Parathyroid adenoma (tissue), 2 donors: ENCODE measurements around the gene VWA1.
"Not testable (repeated sequence)": the region's sequence is repeated elsewhere in the genome, so short reads cannot be mapped to it uniquely, and the experiment has no call there.

ENCODE experiments used
- H2AFZ ChIP-seq: fragments of 300-600 bp; sonication (generic); one replicate; pipeline ENCODE4 v1.7.0; 2017; ENCODE audit warnings: antibody characterized with exemption, mild to moderate bottlenecking
- H3K27ac ChIP-seq: fragments of 300-600 bp; sonication (generic); one replicate; pipeline ENCODE4 v1.7.0; 2017
- H3K27me3 ChIP-seq: fragments of 300-600 bp; sonication (generic); one replicate; pipeline ENCODE4 v1.7.0; 2017; ENCODE audit warnings: low read length; ENCODE audit not compliant: control insufficient read depth, insufficient read depth
- H3K36me3 ChIP-seq: fragments of 300-600 bp; sonication (generic); one replicate; pipeline ENCODE4 v1.7.0; 2017; ENCODE audit warnings: low read length; ENCODE audit not compliant: control insufficient read depth, insufficient read depth
- H3K4me1 ChIP-seq: fragments of 300-600 bp; sonication (generic); one replicate; pipeline ENCODE4 v1.7.0; 2017; ENCODE audit warnings: control low read depth
- H3K4me2 ChIP-seq: fragments of 300-600 bp; sonication (generic); one replicate; pipeline ENCODE4 v1.7.0; 2017; ENCODE audit warnings: low read length
- H3K4me3 ChIP-seq: fragments of 300-600 bp; sonication (generic); one replicate; pipeline ENCODE4 v1.7.0; 2017; ENCODE audit warnings: low read depth, low read length
- H3K79me2 ChIP-seq: fragments of 300-600 bp; sonication (generic); one replicate; pipeline ENCODE4 v1.7.0; 2017; ENCODE audit warnings: control low read depth
- H3K9ac ChIP-seq: fragments of 300-600 bp; sonication (generic); one replicate; pipeline ENCODE4 v1.7.0; 2017; ENCODE audit warnings: mild to moderate bottlenecking
- H3K9me3 ChIP-seq: fragments of 300-600 bp; sonication (generic); one replicate; pipeline ENCODE4 v1.7.0; 2017; ENCODE audit warnings: low read length; ENCODE audit not compliant: control insufficient read depth
- TF ChIP-seq, protein P1 (sequence below): fragments of 300-600 bp; sonication (generic); IDR thresholded peaks from one replicate; pipeline ENCODE4 v1.7.0; 2017; ENCODE audit warnings: antibody characterized with exemption, mild to moderate bottlenecking
- donor health status: primary hyperparathyroidism.

Gene VWA1

DNA sequence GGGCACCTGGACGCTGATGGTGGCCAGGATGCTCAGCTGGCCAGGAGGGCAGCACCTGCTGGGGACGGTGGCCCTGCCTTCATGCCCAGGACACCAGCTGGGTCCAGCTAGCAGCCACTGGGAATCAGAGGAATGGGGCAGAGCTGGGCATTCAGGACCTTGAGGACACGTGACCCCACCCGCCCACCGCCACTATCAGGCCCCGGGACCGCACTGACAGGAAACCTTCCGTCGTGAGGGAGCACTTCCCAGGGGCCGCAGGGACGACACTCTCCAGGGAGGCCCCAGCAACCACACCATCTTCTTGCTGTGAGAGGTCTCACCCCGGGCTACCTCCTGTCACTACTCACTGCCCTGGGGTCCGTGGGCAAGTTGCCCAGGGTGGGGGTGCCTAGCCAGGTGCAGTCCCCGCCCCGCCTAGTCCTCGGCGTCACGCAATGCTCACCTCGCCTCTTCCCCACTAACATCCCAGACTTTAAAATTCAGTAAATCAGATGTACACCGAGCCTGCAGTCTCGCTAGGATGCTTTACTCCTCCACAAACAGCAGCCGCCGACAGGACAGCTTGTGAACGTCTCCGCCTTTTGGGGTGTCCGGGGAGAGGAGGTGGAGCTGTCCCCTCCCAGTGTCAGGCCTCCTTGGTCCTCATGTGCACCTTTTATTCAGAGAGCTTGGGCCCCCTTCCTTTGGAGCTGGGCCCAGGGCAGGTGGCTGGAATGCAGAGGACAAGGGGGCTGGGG lies 4.9 kb downstream of the VWA1 start:
- Histone ChIP-seq H3K9me3 (no peaks in the 10 kb centered on the region), H3K9ac (no peak overlapping the region), H3K79me2 (no peaks in the 10 kb centered on the region), H3K4me1 (no peaks in the 10 kb centered on the region), H3K4me3 (no peak overlapping the region), H3K4me2 (no peak overlapping the region), H2AFZ (peak overlapping the region; percentile 62), H3K27me3 (no peaks in the 10 kb centered on the region), H3K36me3 (no peaks in the 10 kb centered on the region), H3K27ac (no peak overlapping the region)
- TF ChIP-seq, protein P1, sequence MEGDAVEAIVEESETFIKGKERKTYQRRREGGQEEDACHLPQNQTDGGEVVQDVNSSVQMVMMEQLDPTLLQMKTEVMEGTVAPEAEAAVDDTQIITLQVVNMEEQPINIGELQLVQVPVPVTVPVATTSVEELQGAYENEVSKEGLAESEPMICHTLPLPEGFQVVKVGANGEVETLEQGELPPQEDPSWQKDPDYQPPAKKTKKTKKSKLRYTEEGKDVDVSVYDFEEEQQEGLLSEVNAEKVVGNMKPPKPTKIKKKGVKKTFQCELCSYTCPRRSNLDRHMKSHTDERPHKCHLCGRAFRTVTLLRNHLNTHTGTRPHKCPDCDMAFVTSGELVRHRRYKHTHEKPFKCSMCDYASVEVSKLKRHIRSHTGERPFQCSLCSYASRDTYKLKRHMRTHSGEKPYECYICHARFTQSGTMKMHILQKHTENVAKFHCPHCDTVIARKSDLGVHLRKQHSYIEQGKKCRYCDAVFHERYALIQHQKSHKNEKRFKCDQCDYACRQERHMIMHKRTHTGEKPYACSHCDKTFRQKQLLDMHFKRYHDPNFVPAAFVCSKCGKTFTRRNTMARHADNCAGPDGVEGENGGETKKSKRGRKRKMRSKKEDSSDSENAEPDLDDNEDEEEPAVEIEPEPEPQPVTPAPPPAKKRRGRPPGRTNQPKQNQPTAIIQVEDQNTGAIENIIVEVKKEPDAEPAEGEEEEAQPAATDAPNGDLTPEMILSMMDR: no peak

DNA sequence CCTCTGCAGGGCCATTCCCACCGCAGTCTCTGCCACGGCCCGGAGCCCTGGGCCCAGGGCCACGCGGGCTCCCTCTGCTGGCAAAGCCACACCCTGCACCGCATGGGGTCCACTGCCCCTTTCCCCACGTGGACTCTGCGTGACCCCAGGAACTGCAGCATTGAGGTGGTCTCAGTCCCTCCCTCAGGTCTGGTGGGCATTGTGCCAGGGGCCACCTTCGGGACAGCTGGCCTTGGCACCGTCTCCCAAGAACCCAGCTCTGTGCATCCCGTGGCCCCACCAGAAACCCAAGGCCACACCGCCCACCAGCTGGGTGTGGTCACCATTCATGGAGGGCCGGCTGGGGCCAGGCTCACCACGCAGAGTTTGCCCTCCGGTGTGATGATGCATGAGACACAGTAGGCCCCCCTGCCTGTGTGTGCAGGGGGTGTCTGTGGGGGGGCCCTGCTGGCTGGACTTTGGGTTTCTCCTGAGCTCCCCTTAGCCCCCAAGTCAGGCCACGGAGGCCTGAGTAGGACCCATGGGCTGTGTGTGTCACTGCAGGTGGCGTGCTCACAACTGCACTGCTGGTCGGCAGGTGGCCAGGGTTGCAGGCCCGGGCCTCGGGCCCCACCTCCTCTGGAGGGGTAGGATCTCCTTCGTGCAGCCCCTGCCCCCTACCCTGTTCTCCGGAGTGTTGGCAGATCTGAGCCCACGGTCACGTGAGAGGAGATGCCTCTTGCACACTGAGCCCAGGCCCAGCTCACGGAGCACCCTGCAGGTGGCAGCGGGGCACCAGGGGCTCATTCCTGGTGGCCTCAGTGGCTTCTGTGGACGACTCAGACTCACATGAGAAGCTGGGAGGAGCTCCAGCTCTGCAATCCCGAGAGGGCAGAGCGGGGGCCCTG lies 5.8 kb downstream of the VWA1 start:
- H3K9ac ChIP-seq: no peak overlapping the region
- H3K79me2 ChIP-seq: no peaks in the 10 kb centered on the region
- no peaks in the 10 kb centered on the region for H3K4me1 ChIP-seq
- H3K27me3 ChIP-seq: no peaks in the 10 kb centered on the region
- no peaks in the 10 kb centered on the region for H3K36me3 ChIP-seq
- TF ChIP-seq, protein P1: peak; percentile 65
- peak overlapping the region; percentile 62 for H2AFZ ChIP-seq
- H3K9me3 ChIP-seq: no peaks in the 10 kb centered on the region
- no peak overlapping the region for H3K27ac ChIP-seq
- H3K4me2 ChIP-seq: no peak overlapping the region
- H3K4me3 ChIP-seq: no peak overlapping the region

DNA sequence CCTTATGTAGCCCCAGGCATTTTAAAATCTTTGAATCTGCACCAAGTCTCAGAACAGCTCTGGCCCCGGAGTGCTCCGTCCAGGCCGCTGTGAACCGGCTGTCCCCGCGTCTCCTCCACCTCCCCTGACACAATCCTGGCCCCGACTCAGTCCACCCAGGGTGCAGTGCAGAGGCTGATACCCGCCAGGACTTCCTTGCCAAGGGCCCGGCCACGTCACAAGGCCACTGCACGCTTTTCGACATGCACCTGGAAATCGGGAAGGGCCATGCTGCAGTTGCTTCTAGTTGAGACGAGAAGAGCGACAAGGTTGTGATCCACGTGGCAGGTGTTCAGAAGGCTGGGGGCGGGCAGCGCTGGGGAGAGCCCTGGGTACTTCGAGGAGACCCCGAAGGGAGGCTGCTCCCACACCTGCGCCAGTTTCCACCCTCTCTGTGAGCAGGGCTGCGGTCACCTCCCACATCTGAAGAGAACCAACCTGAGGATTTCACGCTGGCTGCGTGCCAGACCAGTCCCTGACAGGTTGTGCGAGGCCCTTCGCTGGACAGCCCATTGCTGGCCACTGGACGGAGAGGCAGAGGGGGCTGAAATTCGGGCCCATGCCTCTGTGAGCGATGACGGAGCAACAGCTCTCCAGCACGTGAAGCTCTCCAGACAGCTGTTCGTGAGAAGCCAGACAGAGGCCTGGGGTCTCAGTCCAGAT lies 6.7 kb downstream of the VWA1 start:
- Histone ChIP-seq H3K27ac (no peak overlapping the region), H3K36me3 (no peaks in the 10 kb centered on the region), H3K4me3 (no peak overlapping the region), H2AFZ (no peak overlapping the region), H3K9me3 (no peaks in the 10 kb centered on the region), H3K27me3 (no peaks in the 10 kb centered on the region), H3K9ac (no peak overlapping the region), H3K4me2 (no peak overlapping the region), H3K4me1 (no peaks in the 10 kb centered on the region), H3K79me2 (no peaks in the 10 kb centered on the region)
- TF ChIP-seq, protein P1: no peak

DNA sequence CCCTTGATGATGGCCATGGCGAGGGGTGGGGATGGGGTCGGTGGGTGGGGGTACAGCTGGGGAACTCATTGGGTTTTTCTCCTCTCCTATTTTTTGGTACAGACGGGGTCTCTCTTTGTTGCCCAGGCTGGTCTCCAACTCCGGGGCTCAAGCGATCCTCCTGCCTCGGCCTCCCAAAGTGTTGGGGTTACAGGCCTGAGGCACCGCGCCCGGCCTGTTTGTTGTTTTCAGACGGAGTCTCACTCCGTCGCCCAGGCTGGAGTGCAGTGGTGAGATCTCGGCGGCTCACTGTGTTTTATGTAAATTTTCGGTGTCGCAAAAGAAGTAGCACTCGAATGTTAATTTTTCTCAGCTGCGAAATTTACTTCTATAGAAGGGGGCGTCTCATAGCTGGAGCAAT lies 11.1 kb downstream of the VWA1 start:
- H3K36me3 ChIP-seq, H3K27me3 ChIP-seq, H2AFZ ChIP-seq, H3K9ac ChIP-seq, H3K9me3 ChIP-seq, H3K4me1 ChIP-seq, H3K4me2 ChIP-seq, H3K27ac ChIP-seq, H3K4me3 ChIP-seq, H3K79me2 ChIP-seq: not testable (repeated sequence)

DNA sequence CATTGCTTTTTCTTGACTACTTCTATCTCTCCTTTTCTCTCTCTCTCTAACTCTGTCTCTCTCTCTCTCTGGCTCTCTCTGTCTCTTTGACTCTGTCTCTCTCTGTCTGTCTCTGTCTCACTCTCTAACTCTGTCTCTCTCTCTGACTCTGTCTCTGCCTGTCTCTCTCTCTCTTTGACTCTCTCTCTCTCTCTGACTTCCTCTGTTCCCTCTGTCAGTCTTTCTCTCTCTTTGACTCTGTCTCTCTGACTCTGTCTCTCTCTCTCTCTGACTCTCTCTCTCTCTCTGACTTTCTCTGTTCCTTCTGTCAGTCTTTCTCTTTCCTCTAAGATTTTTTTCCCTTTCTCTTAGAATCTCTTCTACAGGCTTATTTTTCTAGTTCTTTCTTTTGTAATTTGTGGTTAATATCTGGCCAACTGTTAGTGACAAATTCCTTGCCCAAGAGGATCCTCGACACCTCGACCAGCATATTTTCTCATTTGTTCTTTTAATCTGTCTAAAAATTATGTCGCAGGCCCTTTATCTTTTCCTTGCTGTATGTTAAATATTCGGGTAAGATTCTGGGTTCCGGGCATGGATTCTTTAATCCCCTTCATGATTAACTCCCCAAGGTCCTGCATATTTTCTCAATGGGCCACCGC lies 13.7 kb downstream of the VWA1 start, which contains the start of gene ATAD3C:
Gene ATAD3C (plus strand): TSS at position 591 of the 641 bp plus-strand sequence. CDS start 995 bp downstream, outside the sequence.
- TF ChIP-seq, protein P1: no peak

DNA sequence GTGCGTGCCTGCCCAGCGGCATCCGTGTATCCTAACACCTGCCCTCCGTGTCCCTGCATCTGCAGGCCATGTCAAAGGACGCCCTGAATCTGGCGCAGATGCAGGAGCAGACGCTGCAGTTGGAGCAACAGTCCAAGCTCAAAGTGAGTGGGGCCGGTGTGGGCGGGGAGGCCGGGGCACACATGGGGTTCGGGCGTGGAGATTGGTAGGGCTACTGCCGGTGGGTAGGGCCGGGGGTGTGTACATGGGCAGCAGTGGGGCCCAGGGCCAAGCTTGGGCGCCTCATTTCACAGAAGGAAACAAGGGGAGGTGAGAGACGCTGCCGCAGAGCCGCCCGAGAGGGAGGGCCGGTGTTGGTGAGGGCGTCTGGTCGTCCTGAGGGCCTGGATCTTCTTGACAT lies 15.1 kb downstream of the VWA1 start:
- H2AFZ ChIP-seq, H3K9me3 ChIP-seq, H3K9ac ChIP-seq, H3K27me3 ChIP-seq, H3K4me1 ChIP-seq, H3K4me3 ChIP-seq, H3K79me2 ChIP-seq, H3K36me3 ChIP-seq, H3K4me2 ChIP-seq, H3K27ac ChIP-seq: not testable (repeated sequence)

More for the DNA sequence above, 13.7 kb downstream of the VWA1 start, which contains the start of gene ATAD3C:
- Histone ChIP-seq H3K79me2 (no peaks in the 10 kb centered on the region), H3K27me3 (no peaks in the 10 kb centered on the region), H3K9ac (no peak within 1 kb of the TSS), H3K4me3 (no peak within 1 kb of the TSS), H3K27ac (no peak within 1 kb of the TSS), H2AFZ (no peak within 1 kb of the TSS), H3K36me3 (no peaks in the 10 kb centered on the region), H3K4me2 (no peak within 1 kb of the TSS), H3K9me3 (no peaks in the 10 kb centered on the region), H3K4me1 (no peaks in the 10 kb centered on the region)
